T-helper 1 cell (primary cell): ENCODE measurements around the gene OR2V1.
"Not testable (repeated sequence)": the region's sequence is repeated elsewhere in the genome, so short reads cannot be mapped to it uniquely, and the experiment has no call there.

ENCODE experiments used
- DNase-seq, 5 donors: peaks; one replicate each; pipeline ENCODE4 v3.0.0-alpha.2; 2012 to 2020

The OR2V1 gene

GRCh38 chr5:181160152-181160754, 29.3 kb upstream of the OR2V1 start:
- DNase-seq = peak; percentile 65 to 89 (median 85)

- peak; percentile 68 to 93 (median 82) for DNase-seq
Observed at GRCh38 chr5:181159286-181160151, 28.6 kb upstream of the OR2V1 start.

GRCh38 chr5:181158869-181159268, 27.9 kb upstream of the OR2V1 start:
- no peak for DNase-seq

- no peak for DNase-seq
Observed at GRCh38 chr5:181156758-181157157, 25.8 kb upstream of the OR2V1 start.

- DNase-seq = peak in 1 of 5 donors; percentile 73
Observed at GRCh38 chr5:181153814-181154213, 22.8 kb upstream of the OR2V1 start.

GRCh38 chr5:181152406-181152805, 21.4 kb upstream of the OR2V1 start:
- no peak for DNase-seq

- no peak for DNase-seq
Observed at GRCh38 chr5:181151146-181151545, 20.2 kb upstream of the OR2V1 start.

- DNase-seq = no peak
Observed at GRCh38 chr5:181149806-181150733, 19.1 kb upstream of the OR2V1 start.

- no peak for DNase-seq
Observed at GRCh38 chr5:181149355-181149754, 18.4 kb upstream of the OR2V1 start.

GRCh38 chr5:181146927-181147636, 16.1 kb upstream of the OR2V1 start, which contains the start of gene OR2V2:
Gene OR2V2, plus strand, starts transcription at chr5:181147586. Its CDS starts 7,357 bp downstream, at chr5:181154943.
- DNase-seq = not testable (repeated sequence)

GRCh38 chr5:181145133-181145532, 14.2 kb upstream of the OR2V1 start:
- no peak for DNase-seq

GRCh38 chr5:181142054-181142453, 11.1 kb upstream of the OR2V1 start:
- DNase-seq = no peak

- DNase-seq = no peak
Observed at GRCh38 chr5:181140766-181141165, 9.8 kb upstream of the OR2V1 start.

GRCh38 chr5:181138258-181138657, 7.3 kb upstream of the OR2V1 start:
- DNase-seq = no peak

GRCh38 chr5:181136361-181136955, 5.5 kb upstream of the OR2V1 start:
- DNase-seq = no peak

GRCh38 chr5:181134259-181134658, 3.3 kb upstream of the OR2V1 start:
- no peak for DNase-seq

GRCh38 chr5:181133610-181134231, 2.8 kb upstream of the OR2V1 start:
- no peak for DNase-seq

- DNase-seq = no peak
Observed at GRCh38 chr5:181133083-181133482, 2.1 kb upstream of the OR2V1 start.

- no peak for DNase-seq
Observed at GRCh38 chr5:181131514-181131913, 545 bp upstream of the OR2V1 start.

- not testable (repeated sequence) for DNase-seq
Observed at GRCh38 chr5:181130081-181130480, 888 bp downstream of the OR2V1 start.

GRCh38 chr5:181129601-181130000, 1.4 kb downstream of the OR2V1 start:
- no peak for DNase-seq
